ENCODE measurements around the gene RAB12.

DNA sequence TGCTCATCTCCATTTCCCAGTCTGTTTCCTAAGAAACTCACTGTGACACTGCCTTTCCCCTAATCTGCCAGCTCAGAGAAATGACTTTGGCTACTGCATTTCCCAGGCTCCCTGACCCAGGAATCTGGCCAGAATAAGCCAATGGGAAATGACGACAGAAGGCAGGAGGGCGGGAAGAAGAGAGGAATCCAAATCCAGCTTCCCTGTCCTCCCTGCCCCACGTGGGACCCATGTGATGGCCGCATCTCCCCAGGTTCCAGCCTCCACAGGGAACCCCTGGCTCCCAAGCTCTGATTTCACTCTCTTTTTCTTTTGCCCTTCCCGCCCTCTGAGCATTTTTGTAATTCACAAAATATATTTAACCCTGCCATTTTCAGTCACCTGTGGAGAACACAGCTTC, 37.8 kb upstream of the RAB12 start:
- TF ChIP-seq, protein P1, sequence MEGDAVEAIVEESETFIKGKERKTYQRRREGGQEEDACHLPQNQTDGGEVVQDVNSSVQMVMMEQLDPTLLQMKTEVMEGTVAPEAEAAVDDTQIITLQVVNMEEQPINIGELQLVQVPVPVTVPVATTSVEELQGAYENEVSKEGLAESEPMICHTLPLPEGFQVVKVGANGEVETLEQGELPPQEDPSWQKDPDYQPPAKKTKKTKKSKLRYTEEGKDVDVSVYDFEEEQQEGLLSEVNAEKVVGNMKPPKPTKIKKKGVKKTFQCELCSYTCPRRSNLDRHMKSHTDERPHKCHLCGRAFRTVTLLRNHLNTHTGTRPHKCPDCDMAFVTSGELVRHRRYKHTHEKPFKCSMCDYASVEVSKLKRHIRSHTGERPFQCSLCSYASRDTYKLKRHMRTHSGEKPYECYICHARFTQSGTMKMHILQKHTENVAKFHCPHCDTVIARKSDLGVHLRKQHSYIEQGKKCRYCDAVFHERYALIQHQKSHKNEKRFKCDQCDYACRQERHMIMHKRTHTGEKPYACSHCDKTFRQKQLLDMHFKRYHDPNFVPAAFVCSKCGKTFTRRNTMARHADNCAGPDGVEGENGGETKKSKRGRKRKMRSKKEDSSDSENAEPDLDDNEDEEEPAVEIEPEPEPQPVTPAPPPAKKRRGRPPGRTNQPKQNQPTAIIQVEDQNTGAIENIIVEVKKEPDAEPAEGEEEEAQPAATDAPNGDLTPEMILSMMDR (conservative IDR thresholded peaks at IDR 0.05), result no peak
- no peak for TF ChIP-seq EZH2 (IDR thresholded peaks at IDR 0.05; ENCODE audit: low read depth)
